ENCODE results near the gene CDH4.

DNA sequence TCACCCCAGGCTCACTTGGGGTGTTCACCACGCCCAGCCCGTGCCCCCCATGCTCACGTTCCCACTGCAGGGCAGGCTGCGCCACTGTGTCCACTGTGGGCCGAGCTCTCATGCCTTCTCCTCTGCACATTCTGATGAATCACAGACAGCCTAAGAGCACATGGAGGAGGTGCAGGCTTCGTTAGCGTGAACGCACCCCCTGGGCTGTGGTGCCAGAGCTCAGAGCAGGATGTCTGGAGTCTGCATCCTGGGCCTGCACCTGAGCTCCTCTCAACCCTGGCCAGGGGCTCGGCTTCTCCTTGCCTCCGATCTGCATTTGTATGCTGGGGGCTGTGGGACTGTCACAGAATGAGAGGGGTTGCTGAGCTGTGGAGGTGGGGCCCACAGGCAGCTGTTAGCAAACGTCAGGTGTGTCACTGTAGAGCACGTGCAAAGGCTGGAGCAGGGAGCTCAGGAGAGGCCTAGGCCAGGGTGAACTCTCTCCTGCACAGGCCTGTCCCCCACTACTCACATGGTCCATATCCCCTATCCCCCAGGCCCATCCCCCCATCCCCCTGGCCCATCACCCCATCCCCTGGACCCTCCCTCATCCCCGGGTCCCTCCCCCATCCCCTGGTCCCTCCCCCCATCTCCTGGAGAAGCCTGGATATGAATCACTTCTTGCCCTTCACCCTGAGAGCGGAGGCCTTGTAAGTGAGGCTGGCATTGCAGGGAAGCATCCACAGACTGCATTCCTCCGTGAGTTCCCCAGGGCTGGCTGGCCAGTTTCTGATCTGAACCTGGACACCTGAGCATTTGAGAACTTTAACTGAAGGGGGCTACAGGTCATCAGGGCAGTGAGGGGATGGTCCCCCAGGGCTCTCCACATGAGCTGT is 504.1 kb downstream of the CDH4 start:
- no peak for TF ChIP-seq MAFK (IDR thresholded peaks at IDR 0.05; ENCODE audit: low read depth, low read length)
- TF ChIP-seq, protein P1, sequence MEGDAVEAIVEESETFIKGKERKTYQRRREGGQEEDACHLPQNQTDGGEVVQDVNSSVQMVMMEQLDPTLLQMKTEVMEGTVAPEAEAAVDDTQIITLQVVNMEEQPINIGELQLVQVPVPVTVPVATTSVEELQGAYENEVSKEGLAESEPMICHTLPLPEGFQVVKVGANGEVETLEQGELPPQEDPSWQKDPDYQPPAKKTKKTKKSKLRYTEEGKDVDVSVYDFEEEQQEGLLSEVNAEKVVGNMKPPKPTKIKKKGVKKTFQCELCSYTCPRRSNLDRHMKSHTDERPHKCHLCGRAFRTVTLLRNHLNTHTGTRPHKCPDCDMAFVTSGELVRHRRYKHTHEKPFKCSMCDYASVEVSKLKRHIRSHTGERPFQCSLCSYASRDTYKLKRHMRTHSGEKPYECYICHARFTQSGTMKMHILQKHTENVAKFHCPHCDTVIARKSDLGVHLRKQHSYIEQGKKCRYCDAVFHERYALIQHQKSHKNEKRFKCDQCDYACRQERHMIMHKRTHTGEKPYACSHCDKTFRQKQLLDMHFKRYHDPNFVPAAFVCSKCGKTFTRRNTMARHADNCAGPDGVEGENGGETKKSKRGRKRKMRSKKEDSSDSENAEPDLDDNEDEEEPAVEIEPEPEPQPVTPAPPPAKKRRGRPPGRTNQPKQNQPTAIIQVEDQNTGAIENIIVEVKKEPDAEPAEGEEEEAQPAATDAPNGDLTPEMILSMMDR (conservative IDR thresholded peaks at IDR 0.05; ENCODE audit: low read depth, low read length), result no peak
- no peak for TF ChIP-seq SMC3 (IDR thresholded peaks at IDR 0.05; ENCODE audit: low read depth, low read length)
- TF ChIP-seq MXI1 (IDR thresholded peaks at IDR 0.05; ENCODE audit: borderline replicate concordance, low read depth, low read length), result no peak
- TF ChIP-seq NFE2L2 (IDR thresholded peaks at IDR 0.05; ENCODE audit: low read depth, low read length), result no peak
- TF ChIP-seq RFX5 (IDR thresholded peaks at IDR 0.05; ENCODE audit: low read depth, low read length), result no peak
- no peak for TF ChIP-seq RAD21 (IDR thresholded peaks at IDR 0.05; ENCODE audit: low read length)
- TF ChIP-seq POLR2A (IDR thresholded peaks at IDR 0.05; ENCODE audit: low read depth, low read length), result no peak
- TF ChIP-seq BHLHE40 (IDR thresholded peaks at IDR 0.05; ENCODE audit: low read depth, low read length), result no peak
- TF ChIP-seq RCOR1 (IDR thresholded peaks at IDR 0.05; ENCODE audit: insufficient replicate concordance, low read length), result no peak

Data from IMR-90 (cell line).